Panc1 (cell line): ENCODE measurements around the gene ADGRB3. TPM values are rescaled to one million over a fixed set of nuclear protein-coding genes. Genes with fewer than 3 reads are reported as not detected.
"Not testable (repeated sequence)": the region's sequence is repeated elsewhere in the genome, so short reads cannot be mapped to it uniquely, and the experiment has no call there.

Source experiments
- ATAC-seq: fragments of 200-7000 bp; cut with Tn5 transposase; 2 replicates; pipeline ENCODE4 v1.9.1; 2020; ENCODE audit warnings: mild to moderate bottlenecking, moderate library complexity
- BruUV-seq: library from RNA; stranded (reverse); fragments of 400-500 nt; replicated peaks from 2 replicates; lab custom pipeline; 2021; lab: Mats Ljungman, UMichigan
- CTCF ChIA-PET: fragments of 300-600 bp; sonication (Branson Sonifier 250); formaldehyde crosslinking; loops from one replicate; lab custom pipeline; 2022; ENCODE audit warnings: antibody characterized with exemption; lab: Charles Lee
- POLR2A ChIA-PET: fragments of 300-600 bp; sonication (Branson Sonifier 250); formaldehyde crosslinking; loops from one replicate; lab custom pipeline; 2022; ENCODE audit warnings: antibody characterized with exemption; lab: Charles Lee
- DNase-seq: peaks from one replicate; pipeline ENCODE4 v3.0.0-alpha.2; 2010; ENCODE audit warnings: low read depth, low spot score
- H3K27ac ChIP-seq: 2 replicates; pipeline ENCODE4 v1.5.1; 2011; ENCODE audit warnings: mild to moderate bottlenecking, low read length, inconsistent platforms
- H3K27me3 ChIP-seq: fragments of 200-500 bp; sonication (Bioruptor generic); 2 replicates; pipeline ENCODE4 v1.6.0; 2014; ENCODE audit warnings: low read length, inconsistent platforms; ENCODE audit not compliant: control insufficient read depth, insufficient read depth
- H3K36me3 ChIP-seq: fragments of 200-500 bp; sonication (Bioruptor generic); 2 replicates; pipeline ENCODE4 v1.5.1; 2014; ENCODE audit warnings: inconsistent platforms, mild to moderate bottlenecking, low read length, moderate library complexity; ENCODE audit not compliant: control insufficient read depth, insufficient read depth
- H3K4me1 ChIP-seq: 2 replicates; pipeline ENCODE4 v1.5.1; 2011; ENCODE audit warnings: inconsistent platforms, mild to moderate bottlenecking, low read length, moderate library complexity; ENCODE audit not compliant: control insufficient read depth, insufficient read depth
- H3K4me3 ChIP-seq, 2 experiments: 2 replicates each; pipeline ENCODE4 v1.5.1; 2011 to 2012; ENCODE audit warnings: low read depth in 2 of 2, low read length in 2 of 2, mild to moderate bottlenecking in 2 of 2, inconsistent platforms in 1 of 2, moderate library complexity in 1 of 2
- H3K9me3 ChIP-seq: fragments of 200-500 bp; sonication (Bioruptor generic); 2 replicates; pipeline ENCODE4 v1.5.1; 2014; ENCODE audit warnings: low read depth, mild to moderate bottlenecking, inconsistent platforms, low read length, moderate library complexity; ENCODE audit not compliant: control insufficient read depth, insufficient read depth
- CTCF ChIP-seq: fragments of 450-650 bp; IDR thresholded peaks from 2 replicates; pipeline ENCODE4 v1.5.1; 2017; ENCODE audit warnings: mild to moderate bottlenecking
- POLR2AphosphoS5 ChIP-seq: IDR thresholded peaks from 2 replicates; pipeline ENCODE4 v1.6.1; 2012; ENCODE audit warnings: mild to moderate bottlenecking, low read depth, low read length, moderate library complexity
- REST ChIP-seq, 2 experiments: IDR thresholded peaks; 2 replicates each; pipeline ENCODE4 v1.6.1; 2011 to 2012; ENCODE audit warnings: low read depth in 2 of 2, control low read depth in 1 of 2, low read length in 1 of 2, mild to moderate bottlenecking in 1 of 2, moderate library complexity in 1 of 2; ENCODE audit not compliant: insufficient read depth in 1 of 2
- SIN3A ChIP-seq: IDR thresholded peaks from 2 replicates; pipeline ENCODE4 v1.6.1; 2012; ENCODE audit warnings: low read depth, mild to moderate bottlenecking, low read length, moderate library complexity, borderline replicate concordance; ENCODE audit not compliant: insufficient read depth
- TCF7L2 ChIP-seq: IDR thresholded peaks from 2 replicates; pipeline ENCODE4 v1.6.1; 2011; ENCODE audit warnings: mild to moderate bottlenecking, low read depth, low read length, inconsistent platforms
- in situ Hi-C: cut with HindIII; loops from 2 replicates; pipeline ENCODE4 v1.10.0; 2016; ENCODE audit warnings: low sequenced_read_pairs, low pct_unique_long_range_greater_than_20kb
- intact Hi-C: fragments of 100-400 bp; cut with micrococcal nuclease; formaldehyde crosslinking; loops from one replicate; pipeline ENCODE4 v1.10.0; 2022; ENCODE audit not compliant: unreplicated experiment
- total RNA-seq: library from RNA; stranded (reverse); gene quantifications from one replicate; pipeline ENCODE4 v1.2.1, GENCODE V29; 2021; ENCODE audit not compliant: unreplicated experiment

Gene ADGRB3
- total RNA-seq, 1 experiment from 2014 or later: 0.10 TPM

GRCh38 chr6:68778356-68779020, 143.4 kb downstream of the ADGRB3 start:
- Histone ChIP-seq H3K27ac (no peak overlapping the region), H3K4me3 (no peak overlapping the region), H3K4me1 (no peaks in the 10 kb centered on the region), H3K27me3 (no peaks in the 10 kb centered on the region), H3K36me3 (no peaks in the 10 kb centered on the region), H3K9me3 (no peaks in the 10 kb centered on the region)
- intact Hi-C loops: loop anchor here (1.0 to 5.0 kb wide), 3 partner anchors 140 to 1851 kb away; no protein-coding TSS in a partner anchor
- CTCF ChIA-PET: no interaction called here
- TF ChIP-seq CTCF (peak; percentile 74), REST (IDR thresholded peaks at IDR 0.05; ENCODE audit: insufficient read depth in 1 of 2, low read depth in 2 of 2, low read length in 1 of 2) (no peak), SIN3A (no peak), TCF7L2 (no peak), POLR2AphosphoS5 (no peak)
- peak; percentile 71 for ATAC-seq
- peak; percentile 24 for DNase-seq
- in situ Hi-C loops: no loop called here
- BruUV-seq: no TSS peak
- POLR2A ChIA-PET: no interaction called here

GRCh38 chr6:68779366-68779765, 144.3 kb downstream of the ADGRB3 start:
- no TSS peak for BruUV-seq
- in situ Hi-C loops (no loop called here), intact Hi-C loops (loop anchor here (5.0 kb wide), 2 partner anchors 437 to 1852 kb away; no protein-coding TSS in a partner anchor)
- Histone ChIP-seq H3K4me3 (no peak overlapping the region), H3K36me3 (no peaks in the 10 kb centered on the region), H3K9me3 (peaks cover 3% of the 10 kb centered on the region; the same call in 1 of the 2 replicates), H3K27ac (no peak overlapping the region), H3K27me3 (no peaks in the 10 kb centered on the region), H3K4me1 (no peaks in the 10 kb centered on the region)
- ATAC-seq (no peak), DNase-seq (no peak)
- TF ChIP-seq TCF7L2 (no peak), REST (IDR thresholded peaks at IDR 0.05; ENCODE audit: insufficient read depth in 1 of 2, low read depth in 2 of 2, low read length in 1 of 2) (no peak), POLR2AphosphoS5 (no peak), CTCF (no peak), SIN3A (no peak)
- POLR2A ChIA-PET: no interaction called here
- CTCF ChIA-PET: interaction anchor here (0.6 kb wide), 1 partner anchor 19 kb away, joined by 3 read pairs; no protein-coding TSS in a partner anchor

DNA sequence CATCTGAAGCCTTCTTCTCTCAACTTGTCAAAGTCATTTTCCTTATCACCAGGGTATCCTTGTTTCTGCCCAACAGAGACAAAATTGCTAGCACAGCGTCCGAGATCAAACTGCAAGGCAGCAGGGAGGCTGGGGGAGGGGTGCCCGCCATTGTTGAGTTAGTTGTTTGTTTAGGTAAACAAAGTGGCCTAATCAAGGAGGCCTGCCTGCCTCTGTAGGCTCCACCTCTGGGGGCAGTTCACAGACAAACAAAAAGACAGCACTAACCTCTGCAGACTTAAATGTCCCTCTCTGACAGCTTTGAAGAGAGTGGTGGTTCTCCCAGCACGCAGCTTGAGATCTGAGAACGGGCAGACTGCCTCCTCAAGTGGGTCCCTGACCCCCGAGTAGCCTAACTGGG, 155.0 kb downstream of the ADGRB3 start:
- H3K36me3 ChIP-seq, H3K9me3 ChIP-seq, ATAC-seq, DNase-seq, H3K4me3 ChIP-seq, in situ Hi-C loops, CTCF ChIA-PET, BruUV-seq, POLR2A ChIA-PET, intact Hi-C loops, H3K27me3 ChIP-seq, H3K4me1 ChIP-seq, H3K27ac ChIP-seq: not testable (repeated sequence)
